22Rv1 (cell line): ENCODE data around the gene HERPUD2.

Source experiments
- ZFX ChIP-seq: fragments of 450-650 bp; IDR thresholded peaks from 2 replicates; pipeline ENCODE4 v1.6.1; 2017; ENCODE audit warnings: antibody characterized with exemption, borderline replicate concordance
- TF ChIP-seq, protein P1 (sequence below): fragments of 450-650 bp; IDR thresholded peaks from 2 replicates; pipeline ENCODE4 v1.5.1; 2017; ENCODE audit warnings: mild to moderate bottlenecking

DNA sequence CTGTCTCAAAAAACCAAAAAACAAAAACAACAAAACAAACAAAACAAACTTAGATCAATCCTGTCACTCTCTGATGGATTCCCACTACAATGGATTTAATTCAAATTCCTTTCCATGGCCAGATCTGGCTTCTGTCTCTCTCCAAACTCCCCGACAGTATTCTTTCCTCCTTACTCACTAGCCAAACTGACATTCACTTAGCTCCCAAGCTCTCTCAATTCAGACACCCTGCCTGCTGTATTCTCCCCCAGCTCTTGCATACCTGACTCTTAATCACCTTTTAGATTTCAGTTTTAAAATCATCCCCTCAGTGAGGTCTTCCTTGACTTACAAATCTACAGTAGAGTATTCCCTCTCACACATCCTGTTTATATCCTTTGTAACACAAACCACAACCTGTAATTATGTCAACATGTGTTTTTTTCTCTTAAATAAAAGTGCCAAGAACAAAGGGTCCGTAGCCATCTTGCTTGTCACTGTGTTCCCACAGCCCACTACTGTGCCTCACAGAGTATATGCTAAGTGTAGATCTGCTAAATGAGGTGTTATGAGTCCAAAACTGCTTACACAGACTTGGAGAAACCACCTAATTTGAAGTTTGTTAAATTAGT is 14.4 kb downstream of the HERPUD2 start:
- TF ChIP-seq, protein P1, sequence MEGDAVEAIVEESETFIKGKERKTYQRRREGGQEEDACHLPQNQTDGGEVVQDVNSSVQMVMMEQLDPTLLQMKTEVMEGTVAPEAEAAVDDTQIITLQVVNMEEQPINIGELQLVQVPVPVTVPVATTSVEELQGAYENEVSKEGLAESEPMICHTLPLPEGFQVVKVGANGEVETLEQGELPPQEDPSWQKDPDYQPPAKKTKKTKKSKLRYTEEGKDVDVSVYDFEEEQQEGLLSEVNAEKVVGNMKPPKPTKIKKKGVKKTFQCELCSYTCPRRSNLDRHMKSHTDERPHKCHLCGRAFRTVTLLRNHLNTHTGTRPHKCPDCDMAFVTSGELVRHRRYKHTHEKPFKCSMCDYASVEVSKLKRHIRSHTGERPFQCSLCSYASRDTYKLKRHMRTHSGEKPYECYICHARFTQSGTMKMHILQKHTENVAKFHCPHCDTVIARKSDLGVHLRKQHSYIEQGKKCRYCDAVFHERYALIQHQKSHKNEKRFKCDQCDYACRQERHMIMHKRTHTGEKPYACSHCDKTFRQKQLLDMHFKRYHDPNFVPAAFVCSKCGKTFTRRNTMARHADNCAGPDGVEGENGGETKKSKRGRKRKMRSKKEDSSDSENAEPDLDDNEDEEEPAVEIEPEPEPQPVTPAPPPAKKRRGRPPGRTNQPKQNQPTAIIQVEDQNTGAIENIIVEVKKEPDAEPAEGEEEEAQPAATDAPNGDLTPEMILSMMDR: no peak
- TF ChIP-seq ZFX: no peak
